Peyer's patch (tissue), 4 donors: ENCODE measurements around the gene TMC7.

Source experiments
- POLR2A ChIP-seq, 2 donors: fragments of 450-650 bp; IDR thresholded peaks; one replicate each; pipeline ENCODE4 v1.5.1; 2017; ENCODE audit warnings: antibody characterized with exemption in 2 of 2, mild to moderate bottlenecking in 2 of 2, moderate library complexity in 2 of 2
- TF ChIP-seq, protein P1 (sequence below), 6 experiments: fragments of 450-650 bp in 4 of 6; fragments of 200-600 bp in 2 of 6; sonication (generic) in 1 of 6; IDR thresholded peaks; one replicate each; pipeline ENCODE4 v1.5.1; 2017 to 2019; ENCODE audit warnings: antibody characterized with exemption in 6 of 6, mild to moderate bottlenecking in 3 of 6, moderate library complexity in 1 of 6

DNA sequence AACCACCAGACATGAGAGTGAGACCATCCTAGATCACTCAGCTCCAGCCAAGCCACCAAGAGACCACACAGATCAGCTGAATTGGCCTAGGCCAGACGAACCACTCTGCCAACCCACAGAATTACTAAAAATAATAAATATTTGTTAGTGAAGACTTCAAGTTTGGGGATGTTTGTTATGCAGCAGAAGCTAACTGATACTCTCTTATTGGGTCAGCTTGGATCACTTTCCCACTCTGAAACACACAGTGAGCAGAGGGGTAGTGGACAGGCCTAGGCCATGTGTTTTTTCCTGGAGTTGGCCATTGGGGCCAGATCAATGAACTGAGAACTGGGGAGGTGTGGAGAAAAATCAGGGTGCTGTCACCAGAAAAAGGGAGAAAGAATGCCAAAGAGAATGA, 114.4 kb downstream of the TMC7 start:
- no peak for TF ChIP-seq POLR2A (IDR thresholded peaks at IDR 0.05)
- TF ChIP-seq, protein P1, sequence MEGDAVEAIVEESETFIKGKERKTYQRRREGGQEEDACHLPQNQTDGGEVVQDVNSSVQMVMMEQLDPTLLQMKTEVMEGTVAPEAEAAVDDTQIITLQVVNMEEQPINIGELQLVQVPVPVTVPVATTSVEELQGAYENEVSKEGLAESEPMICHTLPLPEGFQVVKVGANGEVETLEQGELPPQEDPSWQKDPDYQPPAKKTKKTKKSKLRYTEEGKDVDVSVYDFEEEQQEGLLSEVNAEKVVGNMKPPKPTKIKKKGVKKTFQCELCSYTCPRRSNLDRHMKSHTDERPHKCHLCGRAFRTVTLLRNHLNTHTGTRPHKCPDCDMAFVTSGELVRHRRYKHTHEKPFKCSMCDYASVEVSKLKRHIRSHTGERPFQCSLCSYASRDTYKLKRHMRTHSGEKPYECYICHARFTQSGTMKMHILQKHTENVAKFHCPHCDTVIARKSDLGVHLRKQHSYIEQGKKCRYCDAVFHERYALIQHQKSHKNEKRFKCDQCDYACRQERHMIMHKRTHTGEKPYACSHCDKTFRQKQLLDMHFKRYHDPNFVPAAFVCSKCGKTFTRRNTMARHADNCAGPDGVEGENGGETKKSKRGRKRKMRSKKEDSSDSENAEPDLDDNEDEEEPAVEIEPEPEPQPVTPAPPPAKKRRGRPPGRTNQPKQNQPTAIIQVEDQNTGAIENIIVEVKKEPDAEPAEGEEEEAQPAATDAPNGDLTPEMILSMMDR (IDR thresholded peaks at IDR 0.05): no peak
